ENCODE results near the gene FOXP1.
"Not testable (repeated sequence)": the region's sequence is repeated elsewhere in the genome, so short reads cannot be mapped to it uniquely, and the experiment has no call there.

FOXP1 gene

GRCh38 chr3:70982700-70983140, 600.8 kb downstream of the FOXP1 start:
- no peak for DNase-seq

- DNase-seq: no peak
Observed at GRCh38 chr3:70982284-70982683, 601.2 kb downstream of the FOXP1 start.

- no peak for DNase-seq
Observed at GRCh38 chr3:70981231-70981880, 602.2 kb downstream of the FOXP1 start.

GRCh38 chr3:70980646-70981170, 602.8 kb downstream of the FOXP1 start:
- DNase-seq: no peak

- no peak for DNase-seq
Observed at GRCh38 chr3:70979983-70980645, 603.4 kb downstream of the FOXP1 start.

GRCh38 chr3:70977712-70978111, 605.8 kb downstream of the FOXP1 start:
- DNase-seq: no peak

- DNase-seq: not testable (repeated sequence)
Observed at GRCh38 chr3:70975981-70976380, 607.5 kb downstream of the FOXP1 start.

- DNase-seq: no peak
Observed at GRCh38 chr3:70974747-70975146, 608.8 kb downstream of the FOXP1 start.

- no peak for DNase-seq
Observed at GRCh38 chr3:70973558-70973957, 610.0 kb downstream of the FOXP1 start.

- no peak for DNase-seq
Observed at GRCh38 chr3:70972855-70973254, 610.7 kb downstream of the FOXP1 start.

GRCh38 chr3:70970952-70971351, 612.6 kb downstream of the FOXP1 start:
- DNase-seq: no peak

GRCh38 chr3:70970171-70970570, 613.4 kb downstream of the FOXP1 start:
- DNase-seq: no peak

- DNase-seq: no peak
Observed at GRCh38 chr3:70963431-70964275, 619.9 kb downstream of the FOXP1 start.

- DNase-seq: no peak
Observed at GRCh38 chr3:70959506-70960291, 623.8 kb downstream of the FOXP1 start.

- DNase-seq: no peak
Observed at GRCh38 chr3:70952033-70952747, 631.3 kb downstream of the FOXP1 start.

GRCh38 chr3:70951316-70951715, 632.2 kb downstream of the FOXP1 start:
- DNase-seq: no peak

GRCh38 chr3:70947579-70947978, 635.9 kb downstream of the FOXP1 start:
- no peak for DNase-seq

GRCh38 chr3:70943886-70944285, 639.6 kb downstream of the FOXP1 start:
- DNase-seq: no peak

- DNase-seq: no peak
Observed at GRCh38 chr3:70933105-70933810, 650.3 kb downstream of the FOXP1 start.

- no peak for DNase-seq
Observed at GRCh38 chr3:70930066-70930465, 653.5 kb downstream of the FOXP1 start.

GRCh38 chr3:70927239-70927638, 656.3 kb downstream of the FOXP1 start:
- DNase-seq: no peak
